ACC112 (cell line): ENCODE results near the gene PTH1R.
"Not testable (repeated sequence)": the region's sequence is repeated elsewhere in the genome, so short reads cannot be mapped to it uniquely, and the experiment has no call there.

Experiments
- H2AFZ ChIP-seq: fragments of 200-600 bp; sonication (generic); one replicate; pipeline ENCODE4 v1.6.0; 2017; ENCODE audit warnings: antibody characterized with exemption, low read length; ENCODE audit not compliant: unreplicated experiment
- H3K27ac ChIP-seq: fragments of 200-600 bp; sonication (generic); 2 replicates; pipeline ENCODE4 v1.5.1; 2014; ENCODE audit warnings: low read depth, mild to moderate bottlenecking, antibody characterized with exemption, low read length, moderate library complexity
- H3K27me3 ChIP-seq: fragments of 200-600 bp; sonication (generic); 2 replicates; pipeline ENCODE4 v1.6.1; 2014; ENCODE audit warnings: mild to moderate bottlenecking, antibody characterized with exemption, low read length, moderate library complexity, mixed read lengths; ENCODE audit not compliant: insufficient read depth
- H3K36me3 ChIP-seq: fragments of 200-600 bp; sonication (generic); 2 replicates; pipeline ENCODE4 v1.6.1; 2016; ENCODE audit warnings: mild to moderate bottlenecking, antibody characterized with exemption, low read length, moderate library complexity, mixed read lengths; ENCODE audit not compliant: insufficient read depth
- H3K4me1 ChIP-seq: fragments of 200-600 bp; sonication (generic); one replicate; pipeline ENCODE4 v1.6.1; 2016; ENCODE audit warnings: low read length, mixed read lengths; ENCODE audit not compliant: insufficient read depth, unreplicated experiment, control insufficient read depth
- H3K4me3 ChIP-seq: fragments of 200-600 bp; sonication (generic); 2 replicates; pipeline ENCODE4 v1.5.1; 2014; ENCODE audit warnings: mild to moderate bottlenecking, low read depth, low read length
- H3K79me2 ChIP-seq: fragments of 200-600 bp; sonication (generic); one replicate; pipeline ENCODE4 v1.6.0; 2016; ENCODE audit warnings: low read length; ENCODE audit not compliant: control insufficient read depth, unreplicated experiment, insufficient read depth

PTH1R gene

GRCh38 chr3:46908294-46908985 lies 30.9 kb downstream of the PTH1R start:
- H3K79me2 ChIP-seq: no peaks in the 10 kb centered on the region
- no peak overlapping the region for H3K4me3 ChIP-seq
- no peaks in the 10 kb centered on the region for H3K36me3 ChIP-seq
- H3K4me1 ChIP-seq: peaks cover 25% of the 10 kb centered on the region
- no peaks in the 10 kb centered on the region for H3K27me3 ChIP-seq
- no peak overlapping the region for H3K27ac ChIP-seq
- no peak overlapping the region for H2AFZ ChIP-seq

- Histone ChIP-seq H3K27me3 (no peaks in the 10 kb centered on the region), H3K4me1 (peaks cover 25% of the 10 kb centered on the region), H3K79me2 (no peaks in the 10 kb centered on the region), H2AFZ (no peak overlapping the region), H3K36me3 (no peaks in the 10 kb centered on the region), H3K4me3 (no peak overlapping the region), H3K27ac (no peak overlapping the region)
These were observed 31.5 kb downstream of the PTH1R start for GRCh38 chr3:46908986-46909534.

- peaks cover 24% of the 10 kb centered on the region for H3K4me1 ChIP-seq
- no peak overlapping the region for H2AFZ ChIP-seq
- H3K27me3 ChIP-seq: no peaks in the 10 kb centered on the region
- H3K4me3 ChIP-seq: no peak overlapping the region
- no peak overlapping the region for H3K27ac ChIP-seq
- H3K79me2 ChIP-seq: no peaks in the 10 kb centered on the region
- H3K36me3 ChIP-seq: no peaks in the 10 kb centered on the region
These were observed 32.1 kb downstream of the PTH1R start for GRCh38 chr3:46909535-46910161.

GRCh38 chr3:46910166-46910760 lies 32.7 kb downstream of the PTH1R start:
- H3K27me3 ChIP-seq: no peaks in the 10 kb centered on the region
- no peak overlapping the region for H2AFZ ChIP-seq
- H3K27ac ChIP-seq: no peak overlapping the region
- H3K4me1 ChIP-seq: peaks cover 24% of the 10 kb centered on the region
- no peaks in the 10 kb centered on the region for H3K36me3 ChIP-seq
- H3K4me3 ChIP-seq: no peak overlapping the region
- no peaks in the 10 kb centered on the region for H3K79me2 ChIP-seq

- H2AFZ ChIP-seq, H3K36me3 ChIP-seq, H3K4me3 ChIP-seq, H3K27me3 ChIP-seq, H3K27ac ChIP-seq, H3K79me2 ChIP-seq: not testable (repeated sequence)
- H3K4me1 ChIP-seq: peaks cover 24% of the 10 kb centered on the region
These were observed 33.4 kb downstream of the PTH1R start for GRCh38 chr3:46910914-46911313.

GRCh38 chr3:46912986-46913385 lies 35.5 kb downstream of the PTH1R start:
- peaks cover 22% of the 10 kb centered on the region for H3K4me1 ChIP-seq
- H3K79me2 ChIP-seq: no peaks in the 10 kb centered on the region
- H2AFZ ChIP-seq: no peak overlapping the region
- no peaks in the 10 kb centered on the region for H3K27me3 ChIP-seq
- H3K36me3 ChIP-seq: peaks cover 12% of the 10 kb centered on the region
- no peak overlapping the region for H3K27ac ChIP-seq
- H3K4me3 ChIP-seq: no peak overlapping the region

- H3K36me3 ChIP-seq: peaks cover 19% of the 10 kb centered on the region
- peaks cover 16% of the 10 kb centered on the region for H3K4me1 ChIP-seq
- H3K27ac ChIP-seq: no peak overlapping the region
- no peaks in the 10 kb centered on the region for H3K27me3 ChIP-seq
- no peaks in the 10 kb centered on the region for H3K79me2 ChIP-seq
- H2AFZ ChIP-seq: no peak overlapping the region
- no peak overlapping the region for H3K4me3 ChIP-seq
These were observed 36.1 kb downstream of the PTH1R start for GRCh38 chr3:46913644-46914043.

- H2AFZ ChIP-seq: no peak overlapping the region
- H3K4me3 ChIP-seq: no peak overlapping the region
- peaks cover 8% of the 10 kb centered on the region for H3K4me1 ChIP-seq
- no peaks in the 10 kb centered on the region for H3K79me2 ChIP-seq
- H3K36me3 ChIP-seq: peaks cover 31% of the 10 kb centered on the region
- H3K27me3 ChIP-seq: no peaks in the 10 kb centered on the region
- H3K27ac ChIP-seq: no peak overlapping the region
These were observed 37.3 kb downstream of the PTH1R start for GRCh38 chr3:46914849-46915248.

GRCh38 chr3:46915297-46915822 lies 37.8 kb downstream of the PTH1R start:
- Histone ChIP-seq H3K27me3 (no peaks in the 10 kb centered on the region), H3K79me2 (no peaks in the 10 kb centered on the region), H3K27ac (no peak overlapping the region), H3K36me3 (peaks cover 36% of the 10 kb centered on the region), H2AFZ (no peak overlapping the region), H3K4me1 (peaks cover 8% of the 10 kb centered on the region), H3K4me3 (no peak overlapping the region)

- no peak overlapping the region for H3K4me3 ChIP-seq
- peaks cover 8% of the 10 kb centered on the region for H3K4me1 ChIP-seq
- no peak overlapping the region for H2AFZ ChIP-seq
- H3K36me3 ChIP-seq: peaks cover 45% of the 10 kb centered on the region
- no peaks in the 10 kb centered on the region for H3K27me3 ChIP-seq
- no peak overlapping the region for H3K27ac ChIP-seq
- no peaks in the 10 kb centered on the region for H3K79me2 ChIP-seq
These were observed 38.8 kb downstream of the PTH1R start for GRCh38 chr3:46916278-46916677.
